NT2/D1 (cell line): ENCODE measurements around the gene MPP7.

ENCODE experiments used
- DNase-seq: peaks from one replicate; pipeline ENCODE4 v3.0.0-alpha.2; 2011; ENCODE audit warnings: low read depth, low spot score
- H3K27me3 ChIP-seq: 2 replicates; pipeline ENCODE4 v1.6.0; 2011; ENCODE audit warnings: mild to moderate bottlenecking; ENCODE audit not compliant: insufficient read length, insufficient read depth
- H3K36me3 ChIP-seq: 2 replicates; pipeline ENCODE4 v1.6.1; 2011; ENCODE audit warnings: mild to moderate bottlenecking, low read length, mixed read lengths; ENCODE audit not compliant: insufficient read depth, insufficient read length
- H3K4me1 ChIP-seq: 2 replicates; pipeline ENCODE4 v1.5.1; 2011; ENCODE audit not compliant: insufficient read depth, insufficient read length
- H3K4me3 ChIP-seq: 2 replicates; pipeline ENCODE4 v1.5.1; 2011; ENCODE audit warnings: low read depth; ENCODE audit not compliant: insufficient read length
- H3K9ac ChIP-seq: 2 replicates; pipeline ENCODE4 v1.6.0; 2011; ENCODE audit warnings: low read depth; ENCODE audit not compliant: insufficient read length
- H3K9me3 ChIP-seq: 2 replicates; pipeline ENCODE4 v1.5.1; 2011; ENCODE audit warnings: mild to moderate bottlenecking, low read length; ENCODE audit not compliant: insufficient read depth
- SUZ12 ChIP-seq: IDR thresholded peaks from 2 replicates; pipeline ENCODE4 v1.6.1; 2011; ENCODE audit not compliant: insufficient read length, insufficient read depth; ENCODE audit errors: extremely low read depth
- YY1 ChIP-seq: IDR thresholded peaks from 2 replicates; pipeline ENCODE4 v1.6.1; 2011; ENCODE audit not compliant: insufficient read length, insufficient read depth
- ZNF274 ChIP-seq: IDR thresholded peaks from 2 replicates; pipeline ENCODE4 v1.6.1; 2011; ENCODE audit warnings: mild to moderate bottlenecking, low read depth, low read length

Gene MPP7

DNA sequence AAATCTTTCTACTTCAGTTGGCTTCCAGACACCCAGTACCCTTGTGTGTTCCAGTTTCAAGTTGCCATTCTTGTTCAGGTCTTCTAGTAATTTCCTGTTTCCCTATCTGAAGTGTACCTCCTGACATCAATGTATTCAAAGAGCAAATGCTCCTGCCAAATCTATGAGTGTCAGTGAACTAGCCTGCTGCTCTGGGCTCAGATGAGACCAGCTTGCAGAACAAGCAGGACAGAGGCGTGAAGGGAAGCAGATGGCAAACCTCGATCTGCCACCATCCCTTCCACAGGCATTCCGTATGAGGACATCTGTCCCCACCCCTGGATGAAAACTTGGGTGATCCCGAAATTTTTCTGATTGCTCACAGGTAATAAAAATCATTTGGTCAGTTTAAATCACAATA, 4.4 kb upstream of the MPP7 start:
- no peak for DNase-seq
- Histone ChIP-seq H3K27me3 (peaks cover 18% of the 10 kb centered on the region), H3K4me3 (no peak overlapping the region), H3K9ac (no peak overlapping the region), H3K36me3 (no peaks in the 10 kb centered on the region), H3K4me1 (no peaks in the 10 kb centered on the region), H3K9me3 (peaks cover 4% of the 10 kb centered on the region; the same call in 1 of the 2 replicates)
- TF ChIP-seq ZNF274, result no peak
- TF ChIP-seq YY1, result no peak
- TF ChIP-seq SUZ12, result no peak

- Histone ChIP-seq H3K36me3 (no peaks in the 10 kb centered on the region), H3K4me1 (no peaks in the 10 kb centered on the region), H3K4me3 (no peak overlapping the region), H3K9ac (no peak overlapping the region), H3K9me3 (no peaks in the 10 kb centered on the region), H3K27me3 (peaks cover 18% of the 10 kb centered on the region)
- DNase-seq, result no peak
- TF ChIP-seq SUZ12, result no peak
- no peak for TF ChIP-seq YY1
- TF ChIP-seq ZNF274, result no peak
These were observed 2.7 kb upstream of the MPP7 start for GRCh38 chr10:28305553-28305952.

- no peak overlapping the region for H3K9ac ChIP-seq
- TF ChIP-seq YY1 (no peak), ZNF274 (no peak)
These were observed 1.2 kb upstream of the MPP7 start for GRCh38 chr10:28304032-28304571.

DNA sequence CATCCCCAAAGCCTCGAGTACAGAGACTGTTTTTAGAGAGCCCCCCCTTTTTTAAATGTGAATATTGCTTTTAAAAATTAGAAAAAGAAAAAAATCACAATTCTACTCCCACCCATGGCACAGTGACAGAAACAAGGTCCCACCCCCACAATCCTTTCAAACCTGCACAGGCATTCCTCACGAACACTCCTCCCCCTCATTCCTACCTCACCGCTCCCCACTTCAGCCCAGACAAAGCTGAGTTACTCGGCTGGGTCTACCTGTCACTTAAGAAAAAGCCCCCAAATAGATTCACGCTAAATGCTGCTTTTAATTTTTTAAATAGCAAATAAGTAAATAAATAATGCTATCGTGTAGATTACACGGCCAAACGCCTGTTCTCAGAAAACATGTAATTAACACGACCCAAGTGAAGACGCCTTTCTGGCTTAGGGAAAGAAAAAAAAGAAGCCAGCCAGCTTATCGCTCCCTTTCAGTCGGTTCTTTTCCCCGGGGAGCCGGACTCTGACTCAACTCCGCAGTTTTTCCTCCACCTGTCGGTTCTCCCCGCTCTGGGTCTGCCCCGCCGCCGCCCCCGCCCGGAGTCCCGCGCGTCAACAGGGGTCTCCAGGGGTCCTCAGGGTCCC, 739 bp downstream of the MPP7 start:
- DNase-seq, result no peak
- H3K4me1 ChIP-seq, result no peaks in the 10 kb centered on the region
- H3K9ac ChIP-seq, result peak overlapping the region; percentile 53
- H3K27me3 ChIP-seq, result peaks cover 18% of the 10 kb centered on the region
- H3K4me3 ChIP-seq, result peak overlapping the region; percentile 66
- H3K9me3 ChIP-seq, result no peaks in the 10 kb centered on the region
- H3K36me3 ChIP-seq, result no peaks in the 10 kb centered on the region
- no peak for TF ChIP-seq ZNF274
- TF ChIP-seq SUZ12, result no peak
- no peak for TF ChIP-seq YY1

More at GRCh38 chr10:28304032-28304571, 1.2 kb upstream of the MPP7 start:
- H3K9me3 ChIP-seq, result no peaks in the 10 kb centered on the region
- H3K4me3 ChIP-seq, result no peak overlapping the region
- H3K36me3 ChIP-seq, result no peaks in the 10 kb centered on the region
- H3K4me1 ChIP-seq, result no peaks in the 10 kb centered on the region
- no peak for DNase-seq
- peaks cover 18% of the 10 kb centered on the region for H3K27me3 ChIP-seq

GRCh38 chr10:28300027-28300426, 2.8 kb downstream of the MPP7 start:
- peaks cover 2% of the 10 kb centered on the region for H3K4me1 ChIP-seq
- no peak overlapping the region for H3K4me3 ChIP-seq
- TF ChIP-seq ZNF274 (no peak), YY1 (no peak), SUZ12 (no peak)
- H3K27me3 ChIP-seq, result peaks cover 11% of the 10 kb centered on the region
- no peaks in the 10 kb centered on the region for H3K9me3 ChIP-seq
- DNase-seq, result no peak
- no peaks in the 10 kb centered on the region for H3K36me3 ChIP-seq
- no peak overlapping the region for H3K9ac ChIP-seq

GRCh38 chr10:28298951-28299350, 3.9 kb downstream of the MPP7 start:
- no peaks in the 10 kb centered on the region for H3K9me3 ChIP-seq
- H3K36me3 ChIP-seq, result no peaks in the 10 kb centered on the region
- peaks cover 2% of the 10 kb centered on the region for H3K27me3 ChIP-seq
- DNase-seq, result no peak
- no peak overlapping the region for H3K4me3 ChIP-seq
- peaks cover 2% of the 10 kb centered on the region for H3K4me1 ChIP-seq
- TF ChIP-seq SUZ12 (no peak), YY1 (no peak), ZNF274 (no peak)
- H3K9ac ChIP-seq, result no peak overlapping the region

DNA sequence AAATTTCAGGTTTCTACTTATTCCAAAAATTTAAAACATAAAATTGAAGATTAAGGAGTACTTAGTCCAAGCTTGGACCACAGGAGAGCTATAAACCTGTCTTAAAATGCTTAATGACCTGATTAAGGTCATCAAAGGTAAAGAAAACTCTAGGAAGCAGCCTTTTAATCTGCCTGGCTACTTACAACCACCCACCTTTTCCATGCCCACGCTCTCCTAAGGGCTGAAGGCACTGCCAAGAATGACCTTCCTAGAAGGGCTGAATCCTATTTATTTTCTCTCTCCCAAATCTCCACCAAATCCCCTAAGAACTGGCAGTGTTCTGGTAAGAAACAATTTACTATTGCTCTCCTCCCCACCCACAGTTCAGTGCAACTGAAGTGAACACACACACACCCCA, 6.8 kb downstream of the MPP7 start:
- peaks cover 5% of the 10 kb centered on the region for H3K4me1 ChIP-seq
- H3K27me3 ChIP-seq, result no peaks in the 10 kb centered on the region
- TF ChIP-seq ZNF274 (no peak), YY1 (no peak), SUZ12 (no peak)
- H3K36me3 ChIP-seq, result no peaks in the 10 kb centered on the region
- no peaks in the 10 kb centered on the region for H3K9me3 ChIP-seq
- H3K4me3 ChIP-seq, result no peak overlapping the region
- no peak overlapping the region for H3K9ac ChIP-seq
- no peak for DNase-seq
